Transverse colon (tissue), 4 donors: ENCODE measurements around the gene IPPK. TPM values are rescaled to one million over a fixed set of nuclear protein-coding genes. Genes with fewer than 3 reads are reported as not detected.

Experiments used
- DNase-seq: peaks from one replicate; pipeline ENCODE4 v3.0.0-alpha.2; 2019
- H3K27ac ChIP-seq, 4 donors: fragments of 200-600 bp; sonication (generic); 2 replicates each; pipeline ENCODE4 v1.5.1; 2016 to 2018; ENCODE audit warnings: inconsistent platforms in 4 of 4
- H3K27me3 ChIP-seq: fragments of 200-600 bp; sonication (generic); 2 replicates; pipeline ENCODE4 v1.5.1; 2017; ENCODE audit warnings: inconsistent platforms
- H3K36me3 ChIP-seq, 4 donors: fragments of 200-600 bp; sonication (generic); 2 replicates each; pipeline ENCODE4 v1.5.1; 2017 to 2019; ENCODE audit warnings: inconsistent platforms in 4 of 4
- H3K4me1 ChIP-seq, 4 donors: fragments of 200-600 bp; sonication (generic); 2 replicates each; pipeline ENCODE4 v1.5.1; 2017 to 2020; ENCODE audit warnings: inconsistent platforms in 4 of 4
- H3K4me3 ChIP-seq, 4 donors: fragments of 200-600 bp; sonication (generic); 1 replicate in 1 of 4; 2 replicates in 3 of 4; pipeline versions ENCODE4 v1.5.1 to v1.6.1; 2017 to 2019; ENCODE audit warnings: inconsistent platforms in 4 of 4
- H3K9me3 ChIP-seq, 2 donors: fragments of 200-600 bp; sonication (generic); 2 replicates each; pipeline ENCODE4 v1.5.1; 2017 to 2019; ENCODE audit warnings: inconsistent platforms in 2 of 2
- CTCF ChIP-seq, 5 experiments: fragments of 200-600 bp in 3 of 5; fragments of 450-650 bp in 2 of 5; sonication (generic) in 3 of 5; IDR thresholded peaks; 1 replicate in 2 of 5; 2 replicates in 3 of 5; pipeline ENCODE4 v1.5.1; 2016 to 2017; ENCODE audit warnings: antibody characterized with exemption in 5 of 5, inconsistent platforms in 3 of 5, mild to moderate bottlenecking in 2 of 5, moderate library complexity in 1 of 5
- EP300 ChIP-seq: sonication (generic); formaldehyde crosslinking; IDR thresholded peaks from one replicate; pipeline ENCODE4 v1.6.1; 2017; ENCODE audit warnings: antibody characterized with exemption, low read depth
- POLR2A ChIP-seq: fragments of 450-650 bp; IDR thresholded peaks from one replicate; pipeline ENCODE4 v1.6.1; 2016; ENCODE audit warnings: antibody characterized with exemption, mild to moderate bottlenecking, moderate library complexity
- POLR2AphosphoS5 ChIP-seq, 3 donors: sonication (generic); formaldehyde crosslinking; IDR thresholded peaks; one replicate each; pipeline ENCODE4 v1.6.1; 2016; ENCODE audit warnings: antibody characterized with exemption in 3 of 3
- WGBS, 2 donors: methylation state at CpG; one replicate each; pipeline ENCODE4 v1.1.5; 2018; ENCODE audit warnings: low coverage in 1 of 2; 5-methylcytosine and 5-hydroxymethylcytosine counted together
- in situ Hi-C, 4 donors: fragments of 200-750 bp; cut with MboI; loops; one replicate each; pipeline versions ENCODE4 v1.15.0 to v1.15.1; 2017; ENCODE audit warnings: low sequenced_read_pairs in 3 of 4, low pct_ligation_motif_present in 1 of 4, low pct_unique_long_range_greater_than_20kb in 1 of 4
- intact Hi-C: fragments of 100-400 bp; cut with DNase I; formaldehyde crosslinking; loops from one replicate; pipeline ENCODE4 v1.15.1; 2023; ENCODE audit warnings: low total_unique reads
- total RNA-seq, 4 donors: library from RNA; depleted of rRNA; stranded (reverse); fragments of >200 nt; gene quantifications; one replicate each; pipeline ENCODE4 v1.1.0, GENCODE V29; 2016

The IPPK gene
- total RNA-seq, 4 donors from 2014 or later, result 6.2 to 12.2 (median 10.1) TPM

- no peaks in the 10 kb centered on the region for H3K36me3 ChIP-seq
- H3K27ac ChIP-seq, result no peak overlapping the region
- H3K9me3 ChIP-seq, result no peaks in the 10 kb centered on the region
- no peaks in the 10 kb centered on the region for H3K27me3 ChIP-seq
- H3K4me3 ChIP-seq, result no peak overlapping the region
- WGBS, 2 donors, result 89 to 92% methylated on average over 5 of the region's 5 CpGs
- intact Hi-C loops, result loop anchor here (10.0 kb wide), 1 partner anchor 107 kb away; no protein-coding TSS in a partner anchor
- H3K4me1 ChIP-seq, result peaks cover 4 to 44% (median 11%) of the 10 kb centered on the region in 4 donors
- in situ Hi-C loops, result no loop called here
- TF ChIP-seq POLR2AphosphoS5 (IDR thresholded peaks at IDR 0.05), result no peak
- TF ChIP-seq CTCF (IDR thresholded peaks at IDR 0.05), result no peak
- no peak for TF ChIP-seq POLR2A
- TF ChIP-seq EP300, result no peak
- no peak for DNase-seq
Measured at GRCh38 chr9:92612292-92612691, 57.6 kb downstream of the IPPK start.

GRCh38 chr9:92611621-92612285 is 58.2 kb downstream of the IPPK start:
- in situ Hi-C loops, result no loop called here
- 83% methylated on average over 1 to 10 of the region's 10 CpGs for WGBS, 2 donors
- Histone ChIP-seq H3K27me3 (no peaks in the 10 kb centered on the region), H3K4me3 (no peak overlapping the region), H3K36me3 (no peaks in the 10 kb centered on the region), H3K27ac (peak overlapping the region in 2 of 4 donors; percentile 18 to 65), H3K9me3 (no peaks in the 10 kb centered on the region), H3K4me1 (peaks cover 4 to 40% (median 10%) of the 10 kb centered on the region in 4 donors)
- no peak for DNase-seq
- intact Hi-C loops, result loop anchor here (10.0 kb wide), 1 partner anchor 107 kb away; no protein-coding TSS in a partner anchor
- TF ChIP-seq EP300 (no peak), POLR2A (no peak), POLR2AphosphoS5 (IDR thresholded peaks at IDR 0.05) (no peak), CTCF (IDR thresholded peaks at IDR 0.05) (no peak)

- H3K4me3 ChIP-seq, result no peak overlapping the region
- 84 to 89% methylated on average over 3 to 32 of the region's 32 CpGs for WGBS, 2 donors
- H3K36me3 ChIP-seq, result no peaks in the 10 kb centered on the region
- TF ChIP-seq POLR2AphosphoS5 (IDR thresholded peaks at IDR 0.05), result peak in 1 of 3 donors; percentile 62
- TF ChIP-seq EP300, result no peak
- H3K27me3 ChIP-seq, result no peaks in the 10 kb centered on the region
- H3K27ac ChIP-seq, result peak overlapping the region; percentile 56 to 66 (median 62)
- no peaks in the 10 kb centered on the region for H3K9me3 ChIP-seq
- DNase-seq, result no peak
- intact Hi-C loops, result loop anchor here (10.0 kb wide), 1 partner anchor 106 kb away; no protein-coding TSS in a partner anchor
- H3K4me1 ChIP-seq, result peaks cover 4 to 34% (median 10%) of the 10 kb centered on the region in 4 donors
- in situ Hi-C loops, result no loop called here
Measured at GRCh38 chr9:92610470-92611420, 59.2 kb downstream of the IPPK start.

GRCh38 chr9:92608909-92609445 is 61.0 kb downstream of the IPPK start:
- Histone ChIP-seq H3K27me3 (no peaks in the 10 kb centered on the region), H3K9me3 (no peaks in the 10 kb centered on the region), H3K36me3 (no peaks in the 10 kb centered on the region), H3K4me3 (no peak overlapping the region), H3K4me1 (peaks cover 4 to 26% (median 10%) of the 10 kb centered on the region in 4 donors), H3K27ac (peak overlapping the region; percentile 56 to 66 (median 62))
- intact Hi-C loops (no loop called here), in situ Hi-C loops (no loop called here)
- no peak for DNase-seq
- 75% methylated on average over 11 of the region's 11 CpGs; no CpG with 5 or more reads in 1 of the 2 donors for WGBS, 2 donors
- TF ChIP-seq CTCF (IDR thresholded peaks at IDR 0.05), result no peak
